Calu3 (cell line): ENCODE measurements around the gene MGMT. TPM values are rescaled to one million over a fixed set of nuclear protein-coding genes. Genes with fewer than 3 reads are reported as not detected.

Experiments
- BruUV-seq: library from RNA; stranded (reverse); fragments of 400-500 nt; replicated peaks from 2 replicates; lab custom pipeline; 2021; lab: Mats Ljungman, UMichigan
- CTCF ChIA-PET: fragments of 300-600 bp; sonication (Branson Sonifier 250); formaldehyde crosslinking; loops from one replicate; lab custom pipeline; 2022; ENCODE audit warnings: antibody characterized with exemption; lab: Charles Lee
- DNase-seq: peaks from one replicate; pipeline ENCODE4 v3.0.0; 2022
- H3K27ac Mint-ChIP-seq: one replicate; pipeline ENCODE4 v1.8.0; 2022; ENCODE audit warnings: mixed read lengths; ENCODE audit not compliant: unreplicated experiment
- H3K27me3 Mint-ChIP-seq: one replicate; pipeline ENCODE4 v1.8.0; 2022; ENCODE audit warnings: mixed read lengths; ENCODE audit not compliant: unreplicated experiment
- H3K36me3 Mint-ChIP-seq: one replicate; pipeline ENCODE4 v1.8.0; 2022; ENCODE audit warnings: mild to moderate bottlenecking, moderate library complexity, mixed read lengths; ENCODE audit not compliant: insufficient read depth, unreplicated experiment
- H3K4me1 Mint-ChIP-seq: one replicate; pipeline ENCODE4 v1.8.0; 2022; ENCODE audit warnings: mild to moderate bottlenecking, low read depth, mixed read lengths; ENCODE audit not compliant: unreplicated experiment
- H3K4me3 Mint-ChIP-seq: one replicate; pipeline ENCODE4 v1.8.0; 2022; ENCODE audit warnings: mild to moderate bottlenecking, low read depth, moderate library complexity, mixed read lengths; ENCODE audit not compliant: unreplicated experiment
- H3K9me3 Mint-ChIP-seq: one replicate; pipeline ENCODE4 v1.8.0; 2022; ENCODE audit warnings: low read depth, mixed read lengths; ENCODE audit not compliant: unreplicated experiment
- intact Hi-C: fragments of 100-400 bp; cut with micrococcal nuclease; formaldehyde crosslinking; loops from one replicate; pipeline ENCODE4 v1.10.0; 2022; ENCODE audit not compliant: unreplicated experiment
- total RNA-seq: library from RNA; stranded (reverse); gene quantifications from 2 replicates; pipeline ENCODE4 v1.2.3, GENCODE V29; 2022
- TF ChIP-seq, protein P1 (sequence below): fragments of 200-600 bp; IDR thresholded peaks from one replicate; pipeline ENCODE4 v1.8.0; 2022; ENCODE audit warnings: antibody characterized with exemption; ENCODE audit not compliant: unreplicated experiment

Gene MGMT
- total RNA-seq, 1 experiment from 2014 or later: 8.3 TPM

DNA sequence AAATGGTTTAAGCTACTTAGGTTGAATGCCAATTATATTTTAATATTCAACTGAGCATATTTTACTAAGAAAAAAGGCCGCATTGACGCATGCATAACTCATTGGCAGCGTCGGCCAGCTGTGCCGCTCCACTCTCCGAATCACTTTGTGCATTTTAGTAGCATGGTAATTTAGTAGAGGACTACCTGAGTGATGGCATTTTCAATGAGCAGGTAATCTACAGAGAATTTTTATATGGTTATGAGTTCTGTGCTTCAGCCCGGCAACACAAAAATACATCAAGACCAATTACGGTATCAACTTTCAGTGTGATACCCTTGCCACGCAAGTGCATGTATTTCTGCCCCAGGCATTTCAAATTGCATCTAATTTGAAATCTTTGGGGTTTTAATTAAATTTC, 249.8 kb downstream of the MGMT start:
- intact Hi-C loops: no loop called here
- no peaks in the 10 kb centered on the region for H3K36me3 Mint-ChIP-seq
- TF ChIP-seq, protein P1, sequence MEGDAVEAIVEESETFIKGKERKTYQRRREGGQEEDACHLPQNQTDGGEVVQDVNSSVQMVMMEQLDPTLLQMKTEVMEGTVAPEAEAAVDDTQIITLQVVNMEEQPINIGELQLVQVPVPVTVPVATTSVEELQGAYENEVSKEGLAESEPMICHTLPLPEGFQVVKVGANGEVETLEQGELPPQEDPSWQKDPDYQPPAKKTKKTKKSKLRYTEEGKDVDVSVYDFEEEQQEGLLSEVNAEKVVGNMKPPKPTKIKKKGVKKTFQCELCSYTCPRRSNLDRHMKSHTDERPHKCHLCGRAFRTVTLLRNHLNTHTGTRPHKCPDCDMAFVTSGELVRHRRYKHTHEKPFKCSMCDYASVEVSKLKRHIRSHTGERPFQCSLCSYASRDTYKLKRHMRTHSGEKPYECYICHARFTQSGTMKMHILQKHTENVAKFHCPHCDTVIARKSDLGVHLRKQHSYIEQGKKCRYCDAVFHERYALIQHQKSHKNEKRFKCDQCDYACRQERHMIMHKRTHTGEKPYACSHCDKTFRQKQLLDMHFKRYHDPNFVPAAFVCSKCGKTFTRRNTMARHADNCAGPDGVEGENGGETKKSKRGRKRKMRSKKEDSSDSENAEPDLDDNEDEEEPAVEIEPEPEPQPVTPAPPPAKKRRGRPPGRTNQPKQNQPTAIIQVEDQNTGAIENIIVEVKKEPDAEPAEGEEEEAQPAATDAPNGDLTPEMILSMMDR: no peak
- no peaks in the 10 kb centered on the region for H3K27me3 Mint-ChIP-seq
- DNase-seq: no peak
- H3K4me3 Mint-ChIP-seq: no peak overlapping the region
- no peaks in the 10 kb centered on the region for H3K9me3 Mint-ChIP-seq
- CTCF ChIA-PET: no interaction called here
- no peak overlapping the region for H3K27ac Mint-ChIP-seq
- no peaks in the 10 kb centered on the region for H3K4me1 Mint-ChIP-seq
- no TSS peak for BruUV-seq

- Mint-ChIP-seq H3K27ac (no peak overlapping the region), H3K4me1 (no peaks in the 10 kb centered on the region), H3K36me3 (no peaks in the 10 kb centered on the region), H3K4me3 (no peak overlapping the region), H3K27me3 (no peaks in the 10 kb centered on the region), H3K9me3 (no peaks in the 10 kb centered on the region)
- intact Hi-C loops: no loop called here
- CTCF ChIA-PET: no interaction called here
- DNase-seq: no peak
- no TSS peak for BruUV-seq
- TF ChIP-seq, protein P1: no peak
Observed at GRCh38 chr10:129717816-129718547, 250.9 kb downstream of the MGMT start.

- Mint-ChIP-seq H3K4me3 (no peak overlapping the region), H3K4me1 (no peaks in the 10 kb centered on the region), H3K36me3 (no peaks in the 10 kb centered on the region), H3K9me3 (no peaks in the 10 kb centered on the region), H3K27ac (no peak overlapping the region), H3K27me3 (no peaks in the 10 kb centered on the region)
- no peak for DNase-seq
- intact Hi-C loops: no loop called here
- no TSS peak for BruUV-seq
- TF ChIP-seq, protein P1: no peak
- CTCF ChIA-PET: no interaction called here
Observed at GRCh38 chr10:129718548-129719414, 251.7 kb downstream of the MGMT start.

- intact Hi-C loops: no loop called here
- TF ChIP-seq, protein P1: no peak
- H3K4me3 Mint-ChIP-seq: no peak overlapping the region
- CTCF ChIA-PET: no interaction called here
- no peak overlapping the region for H3K27ac Mint-ChIP-seq
- no peak for DNase-seq
- no peaks in the 10 kb centered on the region for H3K36me3 Mint-ChIP-seq
- BruUV-seq: no TSS peak
- H3K4me1 Mint-ChIP-seq: no peaks in the 10 kb centered on the region
- peaks cover 1% of the 10 kb centered on the region for H3K9me3 Mint-ChIP-seq
- no peaks in the 10 kb centered on the region for H3K27me3 Mint-ChIP-seq
Observed at GRCh38 chr10:129719415-129719739, 252.3 kb downstream of the MGMT start.
